ENCODE measurements around the gene PPP1R1C.

GRCh38 chr2:182166841-182167240, 181.2 kb downstream of the PPP1R1C start:
- no peak for TF ChIP-seq POLR2A (IDR thresholded peaks at IDR 0.05)
- TF ChIP-seq CTCF (IDR thresholded peaks at IDR 0.05): no peak
- TF ChIP-seq POLR2AphosphoS5 (IDR thresholded peaks at IDR 0.05): no peak

All from prostate gland (tissue), 2 donors.